Lower lobe of right lung (tissue), 2 donors: ENCODE data around the gene NOTCH2. TPM values are rescaled to one million over a fixed set of nuclear protein-coding genes. Genes with fewer than 3 reads are reported as not detected.

ENCODE experiments used
- ATAC-seq, 2 donors: fragments of 200-7000 bp; cut with Tn5 transposase; one replicate each; pipeline ENCODE4 v1.9.1; 2020 to 2022; ENCODE audit warnings: mild to moderate bottlenecking in 2 of 2, moderate library complexity in 2 of 2
- DNase-seq: peaks from one replicate; pipeline ENCODE4 v3.0.0-alpha.2; 2020
- H3K27ac ChIP-seq: fragments of 200-600 bp; one replicate; pipeline ENCODE4 v1.8.0; 2022
- H3K27me3 ChIP-seq: fragments of 200-600 bp; one replicate; pipeline ENCODE4 v1.8.0; 2022; ENCODE audit warnings: low read depth
- H3K36me3 ChIP-seq: fragments of 200-600 bp; one replicate; pipeline ENCODE4 v1.8.0; 2022; ENCODE audit warnings: mild to moderate bottlenecking
- H3K4me1 ChIP-seq: fragments of 200-600 bp; one replicate; pipeline ENCODE4 v1.8.0; 2022
- H3K4me3 ChIP-seq: fragments of 200-600 bp; one replicate; pipeline ENCODE4 v1.8.0; 2022; ENCODE audit warnings: mild to moderate bottlenecking
- H3K9me3 ChIP-seq: fragments of 200-600 bp; one replicate; pipeline ENCODE4 v1.8.0; 2022
- CTCF ChIP-seq: fragments of 200-600 bp; IDR thresholded peaks from one replicate; pipeline ENCODE4 v1.8.0; 2022; ENCODE audit warnings: antibody characterized with exemption, mild to moderate bottlenecking
- intact Hi-C: fragments of 100-400 bp; cut with DNase I; formaldehyde crosslinking; loops from one replicate; pipeline ENCODE4 v1.11.0; 2022
- total RNA-seq: library from RNA; stranded (reverse); fragmentation: NEBNext Ultra II Directional; extraction: Animal tissue kit (Norgen Biotek cat#: 25700); gene quantifications from one replicate; pipeline ENCODE4 v1.2.1, GENCODE V29; 2021
- donor health status: DM: no; HTN: yes; CAD: no; lungs with severe emphysema.

The NOTCH2 gene
- total RNA-seq, 1 donor from 2014 or later, result 101 TPM

- no peak for ATAC-seq
- no peaks in the 10 kb centered on the region for H3K36me3 ChIP-seq
Measured at GRCh38 chr1:119871881-119872280, 197.6 kb downstream of the NOTCH2 start.

GRCh38 chr1:119870917-119871596 lies 198.4 kb downstream of the NOTCH2 start:
- Histone ChIP-seq H3K4me3 (no peak overlapping the region), H3K36me3 (no peaks in the 10 kb centered on the region)
- peak; percentile 85 to 93 for ATAC-seq

More at GRCh38 chr1:119871881-119872280, 197.6 kb downstream of the NOTCH2 start:
- Histone ChIP-seq H3K4me3 (no peak overlapping the region), H3K27me3 (no peaks in the 10 kb centered on the region), H3K4me1 (no peaks in the 10 kb centered on the region), H3K27ac (no peak overlapping the region), H3K9me3 (no peaks in the 10 kb centered on the region)
- intact Hi-C loops, result no loop called here
- TF ChIP-seq CTCF, result no peak
- DNase-seq, result no peak

GRCh38 chr1:119869995-119870394 lies 199.5 kb downstream of the NOTCH2 start:
- ATAC-seq, result no peak
- Histone ChIP-seq H3K27me3 (no peaks in the 10 kb centered on the region), H3K4me3 (no peak overlapping the region), H3K36me3 (no peaks in the 10 kb centered on the region), H3K4me1 (no peaks in the 10 kb centered on the region), H3K27ac (no peak overlapping the region), H3K9me3 (no peaks in the 10 kb centered on the region)
- TF ChIP-seq CTCF, result no peak
- intact Hi-C loops, result no loop called here
- DNase-seq, result no peak

More at GRCh38 chr1:119870917-119871596, 198.4 kb downstream of the NOTCH2 start:
- peak; percentile 88 for TF ChIP-seq CTCF
- Histone ChIP-seq H3K27me3 (no peaks in the 10 kb centered on the region), H3K9me3 (no peaks in the 10 kb centered on the region), H3K27ac (no peak overlapping the region), H3K4me1 (no peaks in the 10 kb centered on the region)
- DNase-seq, result peak; percentile 80
- intact Hi-C loops, result no loop called here

GRCh38 chr1:119868176-119868575 lies 201.3 kb downstream of the NOTCH2 start:
- no peak overlapping the region for H3K27ac ChIP-seq
- DNase-seq, result no peak
- no peaks in the 10 kb centered on the region for H3K9me3 ChIP-seq
- no peak for TF ChIP-seq CTCF
- H3K36me3 ChIP-seq, result no peaks in the 10 kb centered on the region
- H3K4me1 ChIP-seq, result no peaks in the 10 kb centered on the region
- H3K4me3 ChIP-seq, result no peak overlapping the region
- no peaks in the 10 kb centered on the region for H3K27me3 ChIP-seq
- ATAC-seq, result no peak
- intact Hi-C loops, result no loop called here

- intact Hi-C loops, result no loop called here
- H3K27ac ChIP-seq, result no peak overlapping the region
- H3K4me3 ChIP-seq, result no peak overlapping the region
- ATAC-seq (no peak), DNase-seq (no peak)
- TF ChIP-seq CTCF, result no peak
- no peaks in the 10 kb centered on the region for H3K36me3 ChIP-seq
- no peaks in the 10 kb centered on the region for H3K4me1 ChIP-seq
- no peaks in the 10 kb centered on the region for H3K9me3 ChIP-seq
- H3K27me3 ChIP-seq, result no peaks in the 10 kb centered on the region
Measured at GRCh38 chr1:119866451-119866850, 203.0 kb downstream of the NOTCH2 start.
